C1 segment of cervical spinal cord (tissue), 14 donors: ENCODE data around the gene ST3GAL6.

Source experiments
- DNase-seq, 14 donors: peaks; one replicate each; lab custom pipeline; 2025; lab: John Stamatoyannopoulos, UW

The ST3GAL6 gene

DNA sequence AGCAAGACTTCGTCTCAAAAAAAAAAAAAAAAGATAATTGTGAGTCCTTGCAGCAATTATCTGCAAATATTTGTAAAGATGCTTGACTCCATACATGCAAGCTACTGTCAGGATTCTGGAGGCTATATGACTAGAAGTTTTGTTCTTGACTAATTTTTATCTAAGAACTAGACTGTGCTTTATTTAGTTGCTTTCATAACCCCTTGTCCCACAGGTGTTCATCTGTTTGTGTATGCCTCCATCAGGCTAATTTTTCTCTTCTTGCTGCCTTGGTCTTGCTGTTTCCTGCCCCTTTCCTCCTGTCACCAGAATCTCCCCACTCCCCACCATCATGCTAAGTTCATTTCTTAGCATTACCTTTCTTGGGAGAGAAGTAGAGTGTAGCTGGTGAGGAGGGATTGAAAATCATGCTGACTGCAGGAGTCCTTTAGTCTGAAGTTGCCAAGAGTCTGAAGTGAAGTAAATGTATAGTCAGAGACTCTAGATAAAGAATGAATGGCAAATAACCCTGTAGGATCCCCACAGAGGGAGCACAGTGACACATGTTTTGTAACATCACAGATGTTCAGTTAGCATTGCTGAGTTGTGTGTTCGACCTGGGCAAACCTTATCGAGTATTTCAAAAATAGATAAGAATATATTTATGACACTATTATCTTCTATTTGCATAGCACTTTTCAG is 12.5 kb downstream of the ST3GAL6 start:
- no peak for DNase-seq

DNA sequence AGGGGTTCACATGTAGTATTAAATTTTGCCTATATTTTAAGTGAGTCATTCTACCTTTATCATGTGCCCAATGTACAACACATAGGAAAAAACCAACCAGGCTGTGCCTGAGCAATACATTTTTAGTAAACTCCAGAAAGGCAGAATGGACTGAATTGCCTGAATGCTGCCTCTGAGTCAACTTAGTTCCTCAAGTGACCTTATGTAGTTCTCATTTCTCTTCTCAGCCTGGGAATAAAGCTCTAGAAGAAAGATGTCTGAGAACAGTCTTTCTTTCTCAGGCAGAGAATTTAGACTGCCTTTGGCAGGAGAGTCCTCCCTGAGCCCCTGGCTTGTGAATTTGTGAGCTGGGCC is 13.0 kb downstream of the ST3GAL6 start:
- no peak for DNase-seq

DNA sequence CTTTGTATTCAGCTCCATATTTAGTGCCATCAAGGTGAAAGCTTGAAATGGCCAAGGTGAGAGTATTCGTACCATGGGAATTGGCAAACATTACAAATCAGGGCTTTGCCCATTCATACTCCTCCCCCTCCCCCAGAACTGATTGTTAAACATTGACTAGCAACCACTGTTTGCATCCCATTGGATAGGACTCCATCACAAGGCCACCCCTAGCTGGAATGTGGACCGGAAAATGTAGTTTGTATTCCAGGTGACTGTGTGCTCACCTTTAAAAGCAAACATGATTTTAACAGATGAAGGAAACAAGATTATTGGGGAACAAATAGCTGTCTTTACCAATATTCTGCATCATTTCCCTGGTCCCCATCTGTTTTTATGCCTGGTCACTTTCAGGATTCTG is 14.1 kb downstream of the ST3GAL6 start:
- DNase-seq, result no peak

DNA sequence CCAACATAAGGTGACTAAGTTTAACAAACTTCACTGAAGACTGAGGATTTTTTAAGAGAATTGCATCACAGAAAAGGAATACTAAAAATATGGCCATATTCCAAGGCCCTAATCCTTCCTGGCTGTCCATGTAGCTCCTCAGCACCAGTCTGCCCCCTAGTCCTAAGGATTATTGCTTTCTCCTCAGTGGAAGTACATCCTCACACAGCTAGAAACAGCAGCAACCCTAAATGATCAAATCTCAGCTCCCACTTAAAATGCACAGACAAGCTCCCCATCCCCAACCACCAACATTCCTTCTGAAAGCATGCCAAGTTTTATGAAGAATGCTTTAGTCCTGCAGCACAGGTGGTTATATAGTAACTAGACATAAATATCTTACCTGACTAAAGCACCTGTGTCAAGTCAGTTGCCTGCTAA is 14.7 kb downstream of the ST3GAL6 start:
- DNase-seq, result no peak

DNA sequence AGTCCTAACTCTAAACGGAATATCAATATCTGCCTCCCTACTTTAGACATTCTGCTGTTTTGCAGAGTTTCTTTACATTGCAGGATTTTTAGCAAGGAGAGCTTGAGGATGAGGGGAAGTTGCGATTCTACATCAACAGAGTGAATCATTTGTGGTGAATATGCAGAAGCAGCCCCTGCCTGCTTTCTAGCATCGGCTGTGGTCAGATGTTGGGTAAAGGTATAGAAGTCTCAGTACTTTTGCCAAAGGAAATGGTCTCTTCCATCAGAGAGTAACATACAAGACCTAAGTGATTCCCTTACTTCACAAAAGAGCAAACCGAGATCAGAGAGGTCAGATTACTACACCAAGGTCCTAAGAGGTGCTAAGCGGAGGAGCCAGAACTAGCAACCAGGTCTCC is 15.2 kb downstream of the ST3GAL6 start:
- no peak for DNase-seq

DNA sequence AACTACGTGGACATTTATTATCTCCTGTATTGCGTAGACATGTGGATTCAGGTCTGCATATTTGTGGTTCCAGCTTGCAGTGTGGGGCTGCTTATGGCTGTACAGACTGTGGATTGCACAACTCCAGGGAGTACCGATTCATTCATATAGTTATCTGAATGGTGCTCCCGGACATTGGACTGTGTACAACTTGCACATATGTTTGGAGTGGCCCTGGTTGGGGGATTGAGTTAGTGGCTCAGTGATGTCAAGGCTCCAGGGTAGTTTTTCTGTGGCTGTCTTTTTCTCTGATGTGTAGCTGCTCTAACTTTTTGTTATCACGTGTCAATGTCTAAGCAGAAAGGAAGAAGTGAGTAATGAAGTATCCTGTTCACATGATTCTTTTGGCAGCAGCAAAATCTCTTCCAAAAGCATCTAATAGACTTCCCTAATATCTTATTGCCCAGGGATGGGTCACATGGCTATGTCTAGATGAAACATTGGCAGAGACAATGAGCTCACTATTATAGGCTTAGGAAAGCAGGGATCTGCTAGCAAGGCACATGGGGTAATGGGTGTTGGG is 15.8 kb downstream of the ST3GAL6 start:
- DNase-seq, result no peak

DNA sequence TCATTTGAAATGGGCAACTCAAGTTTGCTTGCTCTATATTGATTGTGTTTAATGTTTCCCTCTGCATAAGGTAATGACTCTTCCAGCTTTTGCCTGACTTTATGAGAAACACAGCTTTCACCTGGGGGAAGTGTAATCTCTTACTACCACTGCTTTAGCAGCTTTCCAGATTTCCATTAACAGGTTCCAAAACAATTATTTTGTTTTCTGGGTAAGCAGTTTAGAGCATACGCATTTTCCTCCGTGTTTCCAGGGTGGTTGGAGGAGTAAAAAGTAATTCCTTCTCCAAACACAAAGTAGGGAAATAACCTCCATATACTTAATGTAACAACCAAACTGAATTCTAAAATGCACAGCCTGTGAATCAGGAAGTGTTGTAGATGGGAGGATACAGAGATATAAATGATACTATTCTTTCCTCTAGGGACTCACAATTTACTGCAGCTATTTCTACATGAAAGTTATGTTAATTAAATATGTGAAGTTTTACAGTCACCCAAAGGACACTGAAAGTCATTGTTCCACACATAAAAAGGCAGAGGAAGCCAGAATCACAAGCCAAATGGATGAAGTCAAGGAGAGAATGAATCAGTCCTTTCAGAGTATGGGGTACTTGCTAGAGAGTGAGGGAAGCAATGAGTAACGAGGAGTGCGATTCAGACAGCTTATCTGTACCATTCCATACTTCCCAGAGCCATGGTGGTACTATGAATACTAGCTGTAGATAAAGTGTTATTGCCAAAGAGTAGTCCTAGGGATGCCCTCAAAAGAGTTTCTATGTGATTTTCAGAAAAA is 16.6 kb downstream of the ST3GAL6 start:
- peak in 1 of 14 donors; percentile 7 for DNase-seq

DNA sequence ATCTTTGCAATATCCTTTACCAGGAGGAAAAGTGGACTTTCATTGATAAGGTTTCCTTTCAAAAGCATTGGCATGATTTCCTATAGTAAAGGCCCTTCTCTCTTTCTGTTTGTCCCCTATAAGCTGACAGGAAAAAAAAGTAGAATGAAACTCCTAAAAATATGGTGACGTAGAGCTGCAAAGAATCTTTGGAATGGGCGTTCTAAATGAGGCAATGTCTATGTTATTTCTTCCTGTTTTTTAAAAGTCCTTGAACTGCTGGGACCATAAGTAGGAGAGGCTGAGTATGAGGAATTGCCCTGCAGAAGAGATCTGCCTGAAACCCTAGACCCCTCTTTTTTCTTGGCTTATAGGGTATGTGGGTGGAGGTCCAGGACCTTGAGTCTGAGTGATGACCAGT is 17.2 kb downstream of the ST3GAL6 start:
- no peak for DNase-seq

DNA sequence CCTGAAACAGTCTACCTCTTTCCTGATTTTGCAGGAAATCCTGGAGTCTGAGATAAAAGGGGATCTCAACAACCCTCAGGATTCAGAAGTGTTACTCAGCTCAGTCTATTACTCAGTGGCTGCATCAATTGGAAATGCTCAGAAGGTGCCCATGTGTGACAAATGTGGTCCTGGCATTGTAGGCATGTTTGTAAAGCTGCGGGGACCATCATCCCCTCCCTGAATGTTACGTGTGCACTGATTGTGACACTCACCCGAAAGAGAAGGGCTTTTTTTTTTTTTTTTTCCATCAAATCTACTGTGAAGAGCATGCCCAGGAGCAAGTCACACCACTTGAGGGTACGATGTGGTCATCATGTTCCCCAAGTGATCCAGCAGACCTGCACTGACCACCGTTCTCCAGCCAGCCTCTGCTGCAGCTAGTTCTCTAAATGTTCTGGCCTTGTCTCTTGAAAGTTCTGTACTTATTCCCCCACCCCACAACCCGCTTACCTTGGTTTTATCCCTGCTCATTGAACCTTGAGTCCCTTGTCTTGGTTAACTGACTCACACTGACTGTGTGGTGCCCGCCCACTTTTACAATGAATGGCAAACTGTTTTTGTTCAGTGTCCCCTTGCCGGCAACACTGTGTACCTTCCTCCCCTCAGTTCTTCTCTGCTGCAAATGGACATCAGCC is 19.8 kb downstream of the ST3GAL6 start:
- DNase-seq, result no peak

DNA sequence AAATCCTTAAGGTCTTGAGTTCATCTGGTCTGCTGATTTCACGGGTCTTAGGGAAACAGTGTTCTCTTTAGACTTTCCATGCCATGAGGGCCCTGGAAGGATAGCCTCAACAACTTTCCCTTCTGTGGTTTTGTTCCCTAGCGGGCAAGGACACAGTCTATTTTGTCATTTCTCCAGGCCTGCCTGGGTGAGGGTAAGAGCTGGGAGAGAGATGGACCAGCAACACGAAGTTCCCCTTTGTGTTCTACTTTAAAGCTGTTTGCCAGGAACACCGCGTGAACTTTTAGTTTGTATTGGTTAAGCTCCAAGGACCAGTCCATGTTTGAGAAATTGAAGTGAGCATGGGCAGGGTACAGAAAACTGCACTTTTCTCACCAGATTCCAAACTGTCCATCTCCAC is 20.9 kb downstream of the ST3GAL6 start:
- peak in 2 of 14 donors; percentile 11 to 17 for DNase-seq

DNA sequence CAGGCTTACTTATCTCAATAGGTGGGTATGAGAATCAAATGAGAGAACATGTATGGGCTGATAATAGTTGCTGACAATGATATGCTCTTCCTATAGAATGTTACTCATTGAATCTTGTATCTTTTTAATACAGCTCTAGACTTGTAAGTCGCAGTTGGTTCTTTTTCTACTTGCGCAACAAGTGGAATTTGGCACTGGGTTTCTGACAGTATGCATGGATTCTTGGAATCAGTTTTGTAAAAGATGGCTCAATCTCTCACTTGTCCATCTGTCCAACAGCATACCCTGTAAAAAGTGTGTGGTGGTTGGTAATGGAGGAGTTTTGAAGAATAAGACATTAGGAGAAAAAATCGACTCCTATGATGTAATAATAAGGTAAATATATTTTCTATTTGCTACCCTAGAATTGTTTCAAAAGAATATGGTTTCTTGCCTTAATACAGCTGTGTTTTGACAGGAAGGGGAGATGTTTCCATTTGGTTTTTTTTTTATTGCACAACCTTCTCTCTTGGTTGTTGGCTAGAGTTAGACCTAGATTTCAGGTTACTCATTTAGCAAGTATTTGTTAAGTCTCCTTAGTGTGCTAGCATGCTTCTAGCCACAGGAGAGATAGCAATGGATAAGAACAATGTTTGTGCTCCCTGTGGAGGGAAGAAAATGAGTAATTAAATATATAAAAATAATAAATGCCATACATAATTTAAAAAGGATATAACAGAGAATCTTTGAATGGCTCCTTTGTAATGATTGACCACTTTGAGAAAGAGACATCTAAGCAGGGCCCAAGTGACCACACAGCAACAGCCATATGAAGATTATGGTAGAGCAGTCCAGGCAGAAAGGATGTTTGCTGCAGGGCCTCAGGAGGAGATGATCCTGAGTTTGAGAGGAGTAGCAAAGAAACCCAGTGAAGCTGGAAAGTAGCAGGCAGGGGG is 21.8 kb downstream of the ST3GAL6 start:
- DNase-seq, result no peak

DNA sequence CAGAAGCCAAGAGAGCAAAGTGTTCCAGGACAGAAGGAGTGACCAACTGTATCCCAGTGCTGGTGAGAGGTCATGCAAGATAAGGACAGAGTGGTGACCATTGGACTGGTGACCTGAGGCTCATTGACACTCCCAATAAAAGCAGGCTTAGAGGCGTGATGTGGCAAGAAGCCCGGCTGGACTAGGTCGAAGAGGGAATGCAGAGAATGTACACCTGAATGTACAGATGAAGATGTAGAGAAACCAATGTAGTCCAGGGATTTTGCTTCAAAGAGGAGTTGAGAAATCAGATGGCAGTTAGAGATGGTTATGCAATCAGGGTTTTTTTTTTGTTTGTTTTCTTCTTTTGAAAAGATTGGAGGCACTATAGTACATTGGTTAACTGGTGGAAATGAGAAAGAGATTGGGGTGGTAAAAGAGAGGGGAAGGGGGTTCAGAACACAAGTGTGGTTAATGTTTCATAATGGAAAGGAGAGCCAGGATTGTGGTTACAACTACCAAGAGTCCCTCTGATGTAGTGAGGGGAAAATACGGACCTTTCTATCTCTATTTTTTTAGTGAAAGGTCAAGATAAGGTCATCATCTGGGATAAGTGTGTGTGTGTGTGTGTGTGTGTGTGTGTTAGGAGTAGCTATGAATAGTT is 23.3 kb downstream of the ST3GAL6 start:
- no peak for DNase-seq

DNA sequence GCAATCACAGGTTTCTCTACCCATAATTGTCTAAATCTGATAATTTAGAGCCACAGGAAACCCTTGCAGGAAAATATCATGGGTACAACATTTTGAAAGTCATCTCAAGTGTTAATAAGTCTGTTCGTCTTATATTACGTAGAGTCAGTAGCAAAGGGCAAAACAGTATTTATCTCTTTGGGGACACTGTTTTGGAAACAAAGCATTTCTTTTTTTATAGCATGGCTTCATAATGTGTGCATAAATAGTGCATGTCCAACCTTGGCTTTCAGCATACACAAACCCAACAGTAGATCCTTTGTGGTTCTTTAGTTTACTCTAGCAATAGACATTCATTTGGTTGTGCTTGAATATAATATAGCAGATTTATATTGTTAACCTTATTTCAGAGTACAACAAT is 24.0 kb downstream of the ST3GAL6 start:
- DNase-seq, result no peak

DNA sequence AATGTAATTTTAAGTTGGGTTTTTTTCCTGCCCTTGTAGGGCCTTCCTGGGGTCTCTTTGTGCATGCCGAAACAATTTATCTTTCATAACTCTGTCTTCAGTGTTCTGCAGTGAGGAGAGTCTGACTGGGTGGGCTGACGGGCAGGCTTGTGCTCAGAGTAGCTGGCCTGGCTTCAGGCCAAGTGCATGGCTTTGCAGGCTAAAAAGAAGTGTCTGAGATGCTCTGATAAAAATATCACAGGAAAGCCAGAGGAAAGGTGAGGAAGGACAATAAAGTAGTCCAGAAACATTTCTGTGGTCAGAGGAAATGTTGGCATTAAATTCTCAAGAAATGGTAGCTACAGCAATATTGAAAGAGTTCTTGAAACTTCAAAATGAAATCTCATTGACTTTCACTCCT is 25.5 kb downstream of the ST3GAL6 start:
- no peak for DNase-seq

DNA sequence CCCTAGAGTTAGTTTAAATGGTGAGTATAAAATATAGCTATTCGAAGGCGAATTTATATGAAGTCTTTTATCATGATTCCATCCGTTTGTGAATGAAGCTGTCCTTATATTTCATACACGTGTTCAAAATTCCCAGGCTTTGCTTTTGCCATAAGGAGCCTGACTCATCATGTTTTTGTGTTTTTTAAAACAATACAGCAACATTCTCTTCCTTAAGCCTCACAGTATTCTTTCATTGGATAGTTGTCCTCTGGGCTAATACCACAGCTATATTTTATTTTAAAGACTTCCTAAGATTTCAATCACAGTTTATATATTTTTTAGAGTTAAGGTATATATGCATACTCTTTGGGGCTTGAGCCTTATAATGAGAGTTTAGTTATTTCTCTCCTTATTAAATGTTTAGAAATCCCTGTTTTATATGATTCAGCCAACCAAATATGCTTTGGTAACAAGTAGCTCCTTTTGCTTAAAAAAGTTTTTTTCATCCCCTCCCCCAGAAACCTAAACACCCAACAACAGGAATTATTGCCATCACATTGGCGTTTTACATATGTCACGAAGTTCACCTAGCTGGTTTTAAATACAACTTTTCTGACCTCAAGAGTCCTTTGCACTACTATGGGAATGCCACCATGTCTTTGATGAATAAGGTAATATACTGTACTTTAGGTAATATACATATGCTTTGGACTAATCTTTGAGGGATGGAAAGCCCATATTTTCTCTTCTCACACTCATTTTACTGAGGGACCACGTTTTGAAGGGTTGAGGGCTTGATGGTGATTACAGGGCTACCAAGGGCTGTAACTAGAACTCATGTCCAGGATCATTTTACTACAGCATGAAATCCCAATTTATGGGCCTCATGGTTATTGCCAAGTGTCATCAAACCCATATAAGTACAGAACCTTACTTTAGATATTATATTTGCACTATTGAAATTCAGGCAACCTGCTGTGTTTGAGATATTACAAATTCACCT is 28.5 kb downstream of the ST3GAL6 start:
- no peak for DNase-seq

DNA sequence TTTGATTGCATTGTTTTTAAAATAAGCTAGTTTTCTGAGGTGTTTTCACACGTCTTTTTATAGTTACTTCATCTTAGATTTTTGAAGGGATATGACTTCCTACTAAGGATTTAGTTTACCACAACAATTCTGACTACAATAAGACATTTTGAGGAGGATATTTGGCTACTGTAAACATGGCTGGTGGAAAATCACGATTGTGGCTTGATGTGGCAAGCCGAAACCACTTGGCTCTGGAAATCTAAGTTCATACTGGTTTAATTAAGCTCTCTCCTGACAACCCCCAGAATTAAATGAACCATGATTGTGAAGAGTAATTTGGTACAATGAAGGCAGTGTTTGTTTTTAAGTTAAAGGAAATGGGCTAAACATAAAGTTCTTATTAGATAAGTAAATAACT is 30.8 kb downstream of the ST3GAL6 start:
- no peak for DNase-seq

DNA sequence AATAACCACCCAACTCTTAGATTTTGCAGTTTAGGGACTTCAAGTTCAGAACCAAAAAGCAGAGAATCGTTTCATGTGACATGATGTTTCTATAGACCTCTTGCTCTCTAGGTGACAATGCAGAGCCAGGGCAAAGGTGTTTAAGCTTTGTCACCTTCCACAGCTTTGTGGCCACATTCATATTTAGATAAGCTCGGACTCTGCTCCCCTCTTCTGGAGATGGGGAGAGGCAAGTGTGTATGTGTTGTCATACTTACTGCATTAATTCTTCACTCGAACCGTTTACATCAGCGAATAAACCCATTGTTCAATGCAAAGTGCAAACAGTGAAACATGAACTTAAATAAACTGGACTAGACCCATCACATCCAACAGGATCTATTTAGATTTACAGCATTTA is 33.2 kb downstream of the ST3GAL6 start:
- DNase-seq, result no peak

DNA sequence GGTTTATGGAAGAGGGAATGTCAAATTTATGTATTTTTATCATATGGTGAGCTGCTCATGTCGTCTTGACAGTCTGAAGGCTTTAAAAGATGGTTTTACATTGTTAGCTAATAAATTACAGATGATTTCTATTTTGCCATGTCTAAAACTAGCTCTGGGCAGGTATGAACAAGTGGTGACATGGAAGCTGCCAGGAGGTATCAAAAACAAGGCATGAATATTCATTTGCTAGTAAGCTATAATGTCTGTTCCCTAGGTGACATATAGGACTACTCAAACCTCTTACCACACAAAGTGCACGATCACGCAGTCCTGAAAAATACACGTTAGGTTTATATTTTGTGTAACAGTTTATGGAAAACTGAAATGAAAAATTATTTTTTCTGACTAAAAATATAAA is 34.8 kb downstream of the ST3GAL6 start:
- DNase-seq, result no peak

DNA sequence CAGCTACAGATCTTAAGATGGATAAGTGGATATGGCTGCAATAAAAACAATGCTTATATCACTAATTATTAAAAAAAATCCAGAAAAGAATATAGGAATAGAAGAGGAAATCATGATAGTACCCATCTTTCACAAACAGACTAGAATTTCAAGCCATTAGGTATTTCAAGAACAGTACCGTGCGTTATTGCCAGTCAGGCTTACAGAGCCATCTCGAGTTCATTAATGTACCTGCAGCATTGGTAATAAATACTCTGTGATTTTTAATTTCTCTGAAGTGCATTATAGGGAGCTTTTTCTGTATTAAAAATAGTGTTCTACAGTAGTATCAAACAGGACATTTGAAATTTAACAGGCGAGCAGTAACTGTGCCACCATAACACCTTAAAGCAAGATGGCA is 35.7 kb downstream of the ST3GAL6 start:
- no peak for DNase-seq

DNA sequence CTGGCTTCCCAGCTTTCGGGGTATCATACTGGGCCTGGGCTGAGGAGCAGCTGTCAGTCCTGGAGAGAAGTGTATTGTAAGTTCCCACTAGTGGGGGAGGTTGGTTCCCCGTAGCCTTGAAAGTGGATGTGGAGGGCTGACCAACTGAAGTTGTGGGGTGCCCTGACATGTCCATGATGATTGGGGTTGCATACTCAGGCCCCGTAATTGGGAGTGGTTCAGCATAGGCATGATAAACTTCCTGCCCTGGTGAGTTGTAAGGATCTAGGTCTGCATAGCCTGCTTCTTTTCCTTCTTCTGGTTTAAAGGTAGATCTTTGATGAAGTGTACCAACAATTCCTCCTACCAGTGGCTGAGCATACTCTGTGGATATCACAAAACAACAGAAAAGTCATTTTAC is 36.3 kb downstream of the ST3GAL6 start:
- DNase-seq, result no peak
